GM23338 (cell line): Measurements from ENCODE around the gene AGAP5. TPM values are rescaled to one million over a fixed set of nuclear protein-coding genes. Genes with fewer than 3 reads are reported as not detected.
"Not testable (repeated sequence)": the region's sequence is repeated elsewhere in the genome, so short reads cannot be mapped to it uniquely, and the experiment has no call there.

Experiments used
- ATAC-seq: fragments of 200-7000 bp; cut with Tn5 transposase; 3 replicates; pipeline ENCODE4 v1.9.1; 2020
- DNase-seq: peaks from one replicate; pipeline ENCODE4 v3.0.0-alpha.2; 2015; ENCODE audit warnings: low spot score
- H2AFZ ChIP-seq: fragments of 200-600 bp; sonication (generic); 2 replicates; pipeline ENCODE4 v1.8.0; 2016; ENCODE audit warnings: antibody characterized with exemption, mild to moderate bottlenecking, moderate library complexity
- H3F3A ChIP-seq: fragments of 200-600 bp; sonication (generic); replicated peaks from 2 replicates; pipeline ENCODE4 v1.8.0; 2017; ENCODE audit warnings: antibody characterized with exemption, mixed run types, low read depth
- H3K27ac ChIP-seq: fragments of 200-600 bp; sonication (generic); 2 replicates; pipeline ENCODE4 v1.6.1; 2016; ENCODE audit warnings: low read depth
- H3K27me3 ChIP-seq: fragments of 200-600 bp; sonication (generic); 2 replicates; pipeline ENCODE4 v1.8.0; 2016; ENCODE audit warnings: mild to moderate bottlenecking, mixed run types, moderate library complexity; ENCODE audit not compliant: insufficient read depth
- H3K36me3 ChIP-seq: fragments of 200-600 bp; sonication (generic); 2 replicates; pipeline ENCODE4 v1.8.0; 2016; ENCODE audit warnings: mild to moderate bottlenecking; ENCODE audit not compliant: insufficient read depth
- H3K4me1 ChIP-seq: fragments of 200-600 bp; sonication (generic); 2 replicates; pipeline ENCODE4 v1.8.0; 2016; ENCODE audit warnings: mild to moderate bottlenecking, moderate library complexity; ENCODE audit not compliant: insufficient read depth
- H3K4me2 ChIP-seq: fragments of 200-600 bp; sonication (generic); 2 replicates; pipeline ENCODE4 v1.7.1; 2017; ENCODE audit warnings: mixed run types
- H3K4me3 ChIP-seq: fragments of 200-600 bp; sonication (generic); 2 replicates; pipeline ENCODE4 v1.6.1; 2016; ENCODE audit warnings: mixed run types
- H3K79me2 ChIP-seq: fragments of 200-600 bp; sonication (generic); replicated peaks from 2 replicates; pipeline ENCODE4 v1.8.0; 2017; ENCODE audit warnings: mild to moderate bottlenecking; ENCODE audit not compliant: insufficient read depth
- H3K9me2 ChIP-seq: fragments of 200-600 bp; sonication (generic); 2 replicates; pipeline ENCODE4 v1.8.0; 2017; ENCODE audit not compliant: insufficient read depth
- H4K20me1 ChIP-seq: fragments of 200-600 bp; sonication (generic); replicated peaks from 2 replicates; pipeline ENCODE4 v1.8.0; 2017; ENCODE audit warnings: mild to moderate bottlenecking; ENCODE audit not compliant: insufficient read depth
- H3K27ac Mint-ChIP-seq: 2 replicates; pipeline ENCODE4 v1.8.0; 2020; ENCODE audit warnings: inconsistent platforms, mild to moderate bottlenecking, moderate library complexity, mixed read lengths
- H3K27me3 Mint-ChIP-seq: 3 replicates; pipeline ENCODE4 v1.8.0; 2022; ENCODE audit warnings: low read depth, mild to moderate bottlenecking, moderate library complexity, mixed read lengths, inconsistent platforms; ENCODE audit not compliant: insufficient read depth, poor library complexity
- H3K36me3 Mint-ChIP-seq: 3 replicates; pipeline ENCODE4 v1.8.0; 2021; ENCODE audit warnings: low read depth, mild to moderate bottlenecking, inconsistent platforms, moderate library complexity, mixed read lengths
- H3K4me1 Mint-ChIP-seq: 3 replicates; pipeline ENCODE4 v1.8.0; 2020; ENCODE audit warnings: mild to moderate bottlenecking, inconsistent platforms, mixed read lengths
- H3K4me3 Mint-ChIP-seq: 3 replicates; pipeline ENCODE4 v1.8.0; 2021; ENCODE audit warnings: moderate library complexity, mild to moderate bottlenecking, inconsistent platforms, mixed read lengths
- H3K9me3 Mint-ChIP-seq: 3 replicates; pipeline ENCODE4 v1.8.0; 2020; ENCODE audit warnings: moderate library complexity, mild to moderate bottlenecking, inconsistent platforms, mixed read lengths
- polyA plus RNA-seq: library from polyadenylated mRNA; unstranded; fragments of >200 nt; fragmentation: Nextera tagmentation; extraction: Ambion mirVana; gene quantifications from 2 replicates; pipeline ENCODE4 v1.2.1, GENCODE V29; 2016
- total RNA-seq: library from RNA; depleted of rRNA; stranded (reverse); fragments of >200 nt; shearing (Covaris generic); gene quantifications from 2 replicates; pipeline ENCODE4 v1.2.3, GENCODE V29; 2014

Gene AGAP5
- total and polyA plus RNA-seq, 2 experiments from 2014 or later, result 5.0 to 5.3 TPM

DNA sequence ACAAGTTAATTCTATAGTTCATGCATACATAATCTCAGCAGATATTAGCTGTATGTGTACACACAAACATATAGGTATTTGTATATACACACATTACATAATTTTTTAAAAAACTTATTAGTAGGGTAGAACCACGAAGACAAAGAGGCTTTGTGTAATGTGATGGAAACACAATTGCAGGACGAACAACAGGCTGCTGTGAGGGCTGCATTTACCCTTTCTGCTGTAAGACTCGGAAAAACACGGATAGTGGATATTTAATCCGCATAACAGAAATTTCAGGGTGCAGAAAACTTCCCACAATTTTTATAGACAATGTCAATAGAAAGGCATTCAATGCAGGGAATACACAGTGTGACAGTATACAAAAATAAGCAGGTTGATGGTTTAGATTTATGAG lies 13.8 kb upstream of the AGAP5 start:
- H4K20me1 ChIP-seq, H3K4me3 ChIP-seq, ATAC-seq, DNase-seq, H3F3A ChIP-seq, H2AFZ ChIP-seq, H3K4me2 ChIP-seq, H3K27me3 Mint-ChIP-seq, H3K4me3 Mint-ChIP-seq, H3K4me1 ChIP-seq, H3K27ac Mint-ChIP-seq, H3K79me2 ChIP-seq, H3K27me3 ChIP-seq, H3K9me3 Mint-ChIP-seq, H3K4me1 Mint-ChIP-seq, H3K27ac ChIP-seq, H3K9me2 ChIP-seq: not testable (repeated sequence)
- H3K36me3 ChIP-seq, result peaks cover 11% of the 10 kb centered on the region
- peaks cover 15% of the 10 kb centered on the region; the same call in 1 of the 3 replicates for H3K36me3 Mint-ChIP-seq

DNA sequence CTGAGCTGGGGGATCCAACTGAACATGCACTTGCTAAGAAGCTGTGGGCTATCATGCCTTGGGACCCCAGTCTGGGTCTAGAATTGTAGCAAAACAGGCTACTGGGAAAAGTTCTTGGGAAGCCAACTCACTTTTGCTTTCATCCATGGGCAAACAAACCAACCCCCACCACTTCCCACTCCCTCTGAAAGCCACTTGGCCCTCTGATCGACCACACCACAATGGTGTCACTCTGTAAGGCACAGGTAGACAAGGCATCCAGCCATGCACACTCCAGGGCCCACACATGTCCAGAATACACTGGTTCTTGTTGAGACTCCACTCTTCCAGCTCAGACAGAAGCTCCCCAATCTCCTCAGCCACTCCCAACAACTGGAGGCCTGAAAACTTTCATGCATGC lies 10.2 kb upstream of the AGAP5 start:
- not testable (repeated sequence) for H3K27me3 Mint-ChIP-seq, H3K4me1 ChIP-seq, H3K4me3 Mint-ChIP-seq, H3F3A ChIP-seq, H3K36me3 Mint-ChIP-seq, H3K36me3 ChIP-seq, DNase-seq, H3K9me3 Mint-ChIP-seq, H3K27ac Mint-ChIP-seq, H3K9me2 ChIP-seq, H3K27ac ChIP-seq, H2AFZ ChIP-seq, H3K27me3 ChIP-seq, H4K20me1 ChIP-seq, H3K79me2 ChIP-seq, H3K4me1 Mint-ChIP-seq, H3K4me2 ChIP-seq, H3K4me3 ChIP-seq, ATAC-seq

DNA sequence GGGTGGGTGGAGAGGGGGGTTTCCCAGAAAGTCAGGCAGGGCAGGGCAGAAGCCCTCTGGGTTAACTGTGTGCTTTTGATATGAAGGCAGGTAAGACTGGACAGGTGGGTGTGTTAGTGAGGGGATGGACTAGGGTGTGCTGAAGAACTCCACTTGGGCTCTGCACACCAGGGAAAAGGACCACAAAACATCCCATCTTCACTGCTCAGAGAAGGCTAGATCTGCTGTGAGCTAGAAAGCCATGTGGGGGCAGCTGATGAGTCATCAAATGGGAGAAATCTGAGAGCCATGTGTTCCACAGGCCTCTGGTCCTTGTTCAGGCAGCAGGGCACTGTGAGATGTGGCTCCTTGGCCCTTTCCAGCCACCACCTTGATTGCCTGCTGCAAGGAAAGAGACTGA lies 9.7 kb upstream of the AGAP5 start:
- H3K9me3 Mint-ChIP-seq, H3K9me2 ChIP-seq, H3K4me2 ChIP-seq, H3K4me1 Mint-ChIP-seq, H3K4me3 Mint-ChIP-seq, H3K36me3 Mint-ChIP-seq, H3F3A ChIP-seq, H3K4me3 ChIP-seq, ATAC-seq, H4K20me1 ChIP-seq, H3K79me2 ChIP-seq, DNase-seq, H3K4me1 ChIP-seq, H3K27me3 ChIP-seq, H2AFZ ChIP-seq, H3K27ac Mint-ChIP-seq, H3K36me3 ChIP-seq, H3K27me3 Mint-ChIP-seq, H3K27ac ChIP-seq: not testable (repeated sequence)

DNA sequence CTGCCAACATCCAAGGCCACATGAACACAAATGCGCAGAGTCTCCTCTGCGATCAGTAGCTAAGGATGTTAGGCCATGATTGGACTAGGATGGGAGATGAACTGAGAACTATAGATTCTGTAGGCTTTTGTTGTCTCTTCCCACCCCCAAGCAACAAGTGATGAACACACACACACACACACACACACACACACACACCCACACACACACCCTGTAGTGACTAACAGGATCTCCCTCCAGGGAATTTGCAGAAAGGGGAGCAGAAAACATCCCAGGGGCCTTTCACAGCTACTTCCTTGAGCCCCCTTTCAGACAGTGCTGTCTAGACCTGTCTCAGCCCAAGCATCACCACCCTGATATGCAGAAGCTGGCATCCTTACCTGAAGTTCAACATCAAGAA lies 8.6 kb upstream of the AGAP5 start:
- H3K9me3 Mint-ChIP-seq, H4K20me1 ChIP-seq, H2AFZ ChIP-seq, H3K4me1 Mint-ChIP-seq, DNase-seq, H3K27me3 ChIP-seq, H3K79me2 ChIP-seq, H3K4me3 Mint-ChIP-seq, H3K4me1 ChIP-seq, H3K9me2 ChIP-seq, H3K27ac Mint-ChIP-seq, H3K36me3 Mint-ChIP-seq, H3K36me3 ChIP-seq, H3F3A ChIP-seq, H3K4me2 ChIP-seq, ATAC-seq, H3K27ac ChIP-seq, H3K27me3 Mint-ChIP-seq, H3K4me3 ChIP-seq: not testable (repeated sequence)

DNA sequence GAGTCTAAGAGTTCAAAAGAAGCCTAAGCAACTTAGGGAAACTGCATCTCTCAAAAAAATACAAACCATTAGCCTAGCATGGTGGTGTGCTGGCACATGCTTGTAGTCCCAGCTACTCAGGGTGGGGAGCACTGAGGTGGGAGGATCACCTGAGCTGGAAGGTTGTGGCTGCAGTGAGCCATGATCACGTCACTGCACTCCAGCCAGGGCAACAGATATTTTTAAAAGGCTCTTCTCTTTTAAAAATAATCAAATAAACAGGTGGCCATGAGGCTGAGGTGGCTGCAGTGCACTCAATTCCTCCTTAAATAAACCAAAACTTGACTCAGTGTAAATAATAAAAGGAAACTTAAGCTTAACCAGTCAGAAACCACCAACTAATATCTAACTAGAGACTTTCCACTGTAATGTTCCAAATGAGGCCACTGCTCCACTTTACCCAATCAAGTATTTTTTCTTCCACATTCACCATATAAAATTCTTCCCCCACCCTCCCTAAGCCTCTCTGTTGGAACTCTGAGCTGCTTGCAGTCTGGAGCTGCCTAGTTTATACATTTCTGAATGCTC lies 7.7 kb upstream of the AGAP5 start:
- not testable (repeated sequence) for H3K9me2 ChIP-seq, H3K4me2 ChIP-seq, H4K20me1 ChIP-seq, H3K4me1 ChIP-seq, H3K27me3 Mint-ChIP-seq, H3K4me3 ChIP-seq, H3K4me3 Mint-ChIP-seq, H3F3A ChIP-seq, H3K36me3 ChIP-seq, H2AFZ ChIP-seq, DNase-seq, H3K27ac Mint-ChIP-seq, H3K4me1 Mint-ChIP-seq, H3K79me2 ChIP-seq, ATAC-seq, H3K27me3 ChIP-seq, H3K9me3 Mint-ChIP-seq, H3K36me3 Mint-ChIP-seq, H3K27ac ChIP-seq

DNA sequence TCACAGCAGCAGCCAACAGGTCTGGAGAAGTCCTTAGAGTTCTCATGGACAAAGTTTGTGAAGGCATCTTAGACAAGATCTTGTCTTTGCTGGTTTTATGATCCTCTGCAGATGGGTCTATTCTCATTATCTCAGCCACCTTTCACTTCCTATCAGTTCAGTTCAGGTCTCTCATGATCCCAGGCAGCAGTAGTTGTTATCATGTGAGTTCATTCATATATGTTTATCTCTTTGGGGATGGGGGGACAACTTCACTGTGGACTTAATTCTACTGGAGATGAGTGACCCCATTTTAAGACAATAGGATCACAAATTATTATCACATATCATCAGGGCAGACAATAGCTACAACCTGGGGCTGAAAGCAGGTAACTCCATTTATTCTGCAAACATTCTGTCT lies 6.0 kb upstream of the AGAP5 start:
- not testable (repeated sequence) for H3K36me3 Mint-ChIP-seq, H3K9me3 Mint-ChIP-seq, H3F3A ChIP-seq, H3K4me1 ChIP-seq, H3K79me2 ChIP-seq, H3K4me1 Mint-ChIP-seq, H3K4me2 ChIP-seq, H3K27me3 ChIP-seq, H3K36me3 ChIP-seq, H2AFZ ChIP-seq, H3K27me3 Mint-ChIP-seq, H4K20me1 ChIP-seq, H3K4me3 ChIP-seq, H3K9me2 ChIP-seq, H3K4me3 Mint-ChIP-seq, ATAC-seq, DNase-seq, H3K27ac ChIP-seq, H3K27ac Mint-ChIP-seq

DNA sequence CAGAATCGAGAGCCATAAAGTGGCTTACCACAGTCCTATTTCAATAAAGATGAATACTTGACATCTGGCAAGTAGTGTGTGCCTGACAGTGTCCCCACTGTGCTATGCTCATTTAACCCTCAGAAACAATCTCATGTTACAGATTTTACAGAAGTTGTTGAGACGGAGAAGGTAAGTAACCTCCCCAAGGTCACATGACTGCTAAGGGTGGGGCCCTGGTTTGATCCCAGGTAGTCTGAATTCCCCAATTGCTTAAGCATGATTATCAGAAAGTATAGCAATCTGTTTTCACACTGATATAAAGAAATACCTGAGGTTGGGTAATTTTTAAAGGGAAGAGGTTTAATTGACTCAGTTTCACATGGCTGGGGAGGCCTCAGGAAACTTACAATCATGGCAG lies 910 bp upstream of the AGAP5 start:
- DNase-seq, H3K36me3 ChIP-seq, H3K27me3 Mint-ChIP-seq, H3K27ac ChIP-seq, H3F3A ChIP-seq, H3K4me3 Mint-ChIP-seq, H3K4me2 ChIP-seq, H3K27me3 ChIP-seq, H4K20me1 ChIP-seq, H3K4me3 ChIP-seq, H3K9me3 Mint-ChIP-seq, H3K9me2 ChIP-seq, H3K4me1 ChIP-seq, H3K27ac Mint-ChIP-seq, H3K79me2 ChIP-seq, H3K36me3 Mint-ChIP-seq, H3K4me1 Mint-ChIP-seq, ATAC-seq, H2AFZ ChIP-seq: not testable (repeated sequence)
